HepG2 (cell line): ENCODE measurements around the gene RUSC1. TPM values are rescaled to one million over a fixed set of nuclear protein-coding genes. Genes with fewer than 3 reads are reported as not detected.

Experiments used
- E2F5 ChIP-seq: sonication (generic); formaldehyde crosslinking; conservative IDR thresholded peaks from 2 replicates; pipeline ENCODE4 v1.4.0; 2020; ENCODE audit warnings: missing genetic modification reagents
- KLF6 ChIP-seq: IDR thresholded peaks from 2 replicates; pipeline ENCODE4 v1.8.0; 2016; ENCODE audit warnings: missing biosample characterization, missing genetic modification reagents
- ZEB1 ChIP-seq: IDR thresholded peaks from 2 replicates; pipeline ENCODE4 v1.6.1; 2012; ENCODE audit warnings: mild to moderate bottlenecking, low read depth, inconsistent platforms; ENCODE audit not compliant: insufficient replicate concordance
- ZFP62 ChIP-seq: sonication (generic); formaldehyde crosslinking; IDR thresholded peaks from 2 replicates; pipeline ENCODE4 v1.4.0; 2020; ENCODE audit warnings: missing genetic modification reagents
- ZNF251 ChIP-seq: sonication (generic); formaldehyde crosslinking; IDR thresholded peaks from 2 replicates; pipeline ENCODE4 v1.9.0; 2021; ENCODE audit warnings: mild to moderate bottlenecking, missing genetic modification reagents
- ZNF276 ChIP-seq: sonication (generic); formaldehyde crosslinking; IDR thresholded peaks from 2 replicates; pipeline ENCODE4 v1.4.0; 2020; ENCODE audit warnings: mild to moderate bottlenecking, low read depth, missing genetic modification reagents
- ZNF335 ChIP-seq: sonication (generic); formaldehyde crosslinking; IDR thresholded peaks from 2 replicates; pipeline ENCODE4 v1.4.0; 2020; ENCODE audit warnings: missing genetic modification reagents
- ZNF432 ChIP-seq: sonication (generic); formaldehyde crosslinking; IDR thresholded peaks from 2 replicates; pipeline ENCODE4 v1.5.0; 2020; ENCODE audit warnings: missing genetic modification reagents, mild to moderate bottlenecking, borderline replicate concordance
- ZNF646 ChIP-seq: sonication (generic); formaldehyde crosslinking; IDR thresholded peaks from 2 replicates; pipeline ENCODE4 v1.9.0; 2021; ENCODE audit warnings: mild to moderate bottlenecking, missing genetic modification reagents
- ZNF850 ChIP-seq: sonication (generic); formaldehyde crosslinking; conservative IDR thresholded peaks from 2 replicates; pipeline ENCODE4 v1.9.0; 2021; ENCODE audit warnings: mild to moderate bottlenecking, missing genetic modification reagents
- polyA plus RNA-seq, 8 experiments: library from polyadenylated mRNA; depleted of rRNA in 3 of 8; stranded (reverse) in 7 of 8; unstranded in 1 of 8; fragments of >200 nt; fragmentation: Illumina TruSeq in 4 of 8; extraction: Trizol in 4 of 8; gene quantifications; 2 replicates each; pipeline versions ENCODE4 v1.2.1 to v1.2.3, GENCODE V29; 2011 to 2016; ENCODE audit warnings: low read depth in 4 of 8, missing spikeins in 1 of 8, mixed read lengths in 1 of 8; ENCODE audit not compliant: insufficient read depth in 1 of 8
- total RNA-seq, 5 experiments: library from RNA; depleted of rRNA; stranded (reverse); fragments of >200 nt; fragmentation: Illumina TruSeq; extraction: Trizol; gene quantifications; 2 replicates each; pipeline ENCODE4 v1.2.3, GENCODE V29; 2016; ENCODE audit warnings: low read depth in 1 of 5
- TF ChIP-seq, protein P1 (sequence below): conservative IDR thresholded peaks from 2 replicates; pipeline ENCODE4 v1.6.1; 2018; ENCODE audit warnings: missing genetic modification reagents
- TF ChIP-seq, protein P2 (sequence below): sonication (generic); formaldehyde crosslinking; IDR thresholded peaks from 2 replicates; pipeline ENCODE4 v1.5.0; 2020; ENCODE audit warnings: missing genetic modification reagents
- TF ChIP-seq, protein P3 (sequence below): sonication (generic); formaldehyde crosslinking; IDR thresholded peaks from 2 replicates; pipeline ENCODE4 v1.8.0; 2022; ENCODE audit warnings: missing genetic modification reagents, low read depth, mild to moderate bottlenecking, borderline replicate concordance
- TF ChIP-seq, protein P4 (sequence below): IDR thresholded peaks from 2 replicates; pipeline ENCODE4 v1.6.1; 2016; ENCODE audit warnings: low read depth, control low read depth

RUSC1 gene
- total and polyA plus RNA-seq, 2 of the 13 experiments (the other 11 are each of a cell fraction or from before 2014, with no cell fraction given): 18.7 to 20.4 TPM

GRCh38 chr1:155320661-155321617 lies at the start of gene RUSC1 (continued):
- TF ChIP-seq, protein P1, sequence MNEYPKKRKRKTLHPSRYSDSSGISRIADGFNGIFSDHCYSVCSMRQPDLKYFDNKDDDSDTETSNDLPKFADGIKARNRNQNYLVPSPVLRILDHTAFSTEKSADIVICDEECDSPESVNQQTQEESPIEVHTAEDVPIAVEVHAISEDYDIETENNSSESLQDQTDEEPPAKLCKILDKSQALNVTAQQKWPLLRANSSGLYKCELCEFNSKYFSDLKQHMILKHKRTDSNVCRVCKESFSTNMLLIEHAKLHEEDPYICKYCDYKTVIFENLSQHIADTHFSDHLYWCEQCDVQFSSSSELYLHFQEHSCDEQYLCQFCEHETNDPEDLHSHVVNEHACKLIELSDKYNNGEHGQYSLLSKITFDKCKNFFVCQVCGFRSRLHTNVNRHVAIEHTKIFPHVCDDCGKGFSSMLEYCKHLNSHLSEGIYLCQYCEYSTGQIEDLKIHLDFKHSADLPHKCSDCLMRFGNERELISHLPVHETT: no peak
- no peak for TF ChIP-seq ZNF850 (CRISPR knock-in tag)
- TF ChIP-seq, protein P2, sequence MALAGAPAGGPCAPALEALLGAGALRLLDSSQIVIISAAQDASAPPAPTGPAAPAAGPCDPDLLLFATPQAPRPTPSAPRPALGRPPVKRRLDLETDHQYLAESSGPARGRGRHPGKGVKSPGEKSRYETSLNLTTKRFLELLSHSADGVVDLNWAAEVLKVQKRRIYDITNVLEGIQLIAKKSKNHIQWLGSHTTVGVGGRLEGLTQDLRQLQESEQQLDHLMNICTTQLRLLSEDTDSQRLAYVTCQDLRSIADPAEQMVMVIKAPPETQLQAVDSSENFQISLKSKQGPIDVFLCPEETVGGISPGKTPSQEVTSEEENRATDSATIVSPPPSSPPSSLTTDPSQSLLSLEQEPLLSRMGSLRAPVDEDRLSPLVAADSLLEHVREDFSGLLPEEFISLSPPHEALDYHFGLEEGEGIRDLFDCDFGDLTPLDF (CRISPR knock-in tag): no peak
- TF ChIP-seq, protein P3, sequence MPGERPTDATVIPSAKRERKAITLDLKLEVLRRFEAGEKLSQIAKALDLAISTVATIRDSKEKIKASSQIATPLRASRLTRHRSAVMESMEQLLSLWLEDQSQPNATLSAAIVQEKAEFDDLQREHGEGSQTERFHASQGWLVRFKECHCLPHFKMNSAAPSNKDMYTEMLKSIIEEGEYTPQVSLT (CRISPR knock-in tag): no peak
- TF ChIP-seq E2F5 (CRISPR knock-in tag): no peak
- TF ChIP-seq ZNF335: no peak
- no peak for TF ChIP-seq ZNF251 (CRISPR knock-in tag)
- no peak for TF ChIP-seq KLF6 (CRISPR knock-in tag)
- no peak for TF ChIP-seq ZFP62 (CRISPR knock-in tag)
- TF ChIP-seq, protein P4, sequence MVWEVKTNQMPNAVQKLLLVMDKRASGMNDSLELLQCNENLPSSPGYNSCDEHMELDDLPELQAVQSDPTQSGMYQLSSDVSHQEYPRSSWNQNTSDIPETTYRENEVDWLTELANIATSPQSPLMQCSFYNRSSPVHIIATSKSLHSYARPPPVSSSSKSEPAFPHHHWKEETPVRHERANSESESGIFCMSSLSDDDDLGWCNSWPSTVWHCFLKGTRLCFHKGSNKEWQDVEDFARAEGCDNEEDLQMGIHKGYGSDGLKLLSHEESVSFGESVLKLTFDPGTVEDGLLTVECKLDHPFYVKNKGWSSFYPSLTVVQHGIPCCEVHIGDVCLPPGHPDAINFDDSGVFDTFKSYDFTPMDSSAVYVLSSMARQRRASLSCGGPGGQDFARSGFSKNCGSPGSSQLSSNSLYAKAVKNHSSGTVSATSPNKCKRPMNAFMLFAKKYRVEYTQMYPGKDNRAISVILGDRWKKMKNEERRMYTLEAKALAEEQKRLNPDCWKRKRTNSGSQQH: no peak
- no peak for TF ChIP-seq ZEB1
- TF ChIP-seq ZNF432: no peak
- TF ChIP-seq ZNF276 (CRISPR knock-in tag): no peak
- no peak for TF ChIP-seq ZNF646 (CRISPR knock-in tag)
